K562 (cell line): ENCODE results near the gene PBX2. TPM values are rescaled to one million over a fixed set of nuclear protein-coding genes. Genes with fewer than 3 reads are reported as not detected.
A peak's percentile ranks its signal among the peaks of the same experiment; 100 is the strongest.

ENCODE experiments used
- CBX1 ChIP-seq: sonication (generic); IDR thresholded peaks from 2 replicates; pipeline ENCODE4 v1.6.1; 2016; ENCODE audit warnings: antibody characterized with exemption, low read depth, mild to moderate bottlenecking
- CBX2 ChIP-seq: fragments of 200-600 bp; sonication (generic); IDR thresholded peaks from one replicate; pipeline ENCODE4 v1.6.1; 2012; ENCODE audit warnings: mild to moderate bottlenecking, low read length, inconsistent platforms; ENCODE audit not compliant: insufficient read depth, poor library complexity, severe bottlenecking
- CGGBP1 ChIP-seq: fragments of 250-450 bp; sonication (Bioruptor Pico); IDR thresholded peaks from 2 replicates; pipeline ENCODE4 v1.9.0; 2021; ENCODE audit warnings: mild to moderate bottlenecking
- EZH2 ChIP-seq: IDR thresholded peaks from 2 replicates; pipeline ENCODE4 v1.6.1; 2012; ENCODE audit warnings: low read depth, mild to moderate bottlenecking, inconsistent platforms, low read length, borderline replicate concordance
- GTF2F1 ChIP-seq: IDR thresholded peaks from 2 replicates; pipeline ENCODE4 v1.6.1; 2011; ENCODE audit warnings: low read depth, low read length, improper control_type of control experiment
- KAT7 ChIP-seq: sonication (generic); formaldehyde crosslinking; IDR thresholded peaks from 2 replicates; pipeline ENCODE4 v1.8.0; 2022; ENCODE audit warnings: missing genetic modification reagents, mild to moderate bottlenecking, borderline replicate concordance
- MYBL2 ChIP-seq, 2 experiments: fragments of 450-650 bp in 1 of 2; sonication (generic) in 1 of 2; formaldehyde crosslinking in 1 of 2; IDR thresholded peaks; 2 replicates each; pipeline versions ENCODE4 v1.6.1 to v1.8.1; 2017 to 2022; ENCODE audit warnings: borderline replicate concordance in 1 of 2, inconsistent platforms in 1 of 2, low read depth in 1 of 2, mild to moderate bottlenecking in 1 of 2, missing genetic modification reagents in 1 of 2, moderate library complexity in 1 of 2
- NKRF ChIP-seq: fragments of 450-650 bp; IDR thresholded peaks from 2 replicates; pipeline ENCODE4 v1.6.1; 2016; ENCODE audit warnings: borderline replicate concordance
- POLR2A ChIP-seq: fragments of 450-650 bp; conservative IDR thresholded peaks from 2 replicates; pipeline ENCODE4 v1.6.1; 2016
- RAD21 ChIP-seq, 2 experiments: fragments of 250-450 bp in 1 of 2; fragments of 450-650 bp in 1 of 2; sonication (Bioruptor Pico) in 1 of 2; formaldehyde crosslinking in 1 of 2; IDR thresholded peaks in 1 of 2; conservative IDR thresholded peaks in 1 of 2; 2 replicates each; pipeline versions ENCODE4 v1.4.0 to v1.8.0; 2020 to 2022; ENCODE audit warnings: mild to moderate bottlenecking in 2 of 2, moderate library complexity in 1 of 2
- SMARCB1 ChIP-seq: IDR thresholded peaks from 2 replicates; pipeline ENCODE4 v1.6.1; 2011; ENCODE audit warnings: improper control_type of control experiment, low read depth; ENCODE audit not compliant: insufficient read length
- SPI1 ChIP-seq: IDR thresholded peaks from 2 replicates; pipeline ENCODE4 v1.6.1; 2011; ENCODE audit warnings: low read depth, low read length, control low read depth, borderline replicate concordance
- XRCC3 ChIP-seq: fragments of 450-650 bp; IDR thresholded peaks from 2 replicates; pipeline ENCODE4 v1.6.1; 2017; ENCODE audit warnings: mild to moderate bottlenecking, moderate library complexity
- YBX1 ChIP-seq: fragments of 450-650 bp; IDR thresholded peaks from 2 replicates; pipeline ENCODE4 v1.7.1; 2016; ENCODE audit warnings: mild to moderate bottlenecking
- ZNF277 ChIP-seq: fragments of 250-450 bp; sonication (Bioruptor Pico); IDR thresholded peaks from 2 replicates; pipeline ENCODE4 v1.8.0; 2022; ENCODE audit warnings: inconsistent platforms, mild to moderate bottlenecking, moderate library complexity, borderline replicate concordance
- polyA plus RNA-seq, 8 experiments: library from polyadenylated mRNA; depleted of rRNA in 4 of 8; stranded (reverse) in 5 of 8; unstranded in 3 of 8; fragments of >200 nt; fragmentation: Nextera tagmentation in 2 of 8; fragmentation: Illumina TruSeq in 1 of 8; extraction: Ambion mirVana in 2 of 8; extraction: Trizol in 1 of 8; gene quantifications; 2 replicates each; pipeline versions ENCODE4 v1.2.1 to v1.2.3, GENCODE V29; 2011 to 2014; ENCODE audit warnings: inconsistent platforms in 1 of 8, missing spikeins in 1 of 8
- total RNA-seq, 7 experiments: library from RNA; depleted of rRNA in 6 of 7; stranded (reverse); fragments of >200 nt in 6 of 7; fragmentation: Illumina TruSeq in 2 of 7; extraction: Trizol in 2 of 7; gene quantifications; 2 replicates each; pipeline versions ENCODE4 v1.2.1 to v1.2.3, GENCODE V29; 2011 to 2021; ENCODE audit warnings: low replicate concordance in 1 of 7
- TF ChIP-seq, protein P1 (sequence below): fragments of 450-650 bp; IDR thresholded peaks from 2 replicates; pipeline ENCODE4 v1.6.1; 2017; ENCODE audit warnings: antibody characterized with exemption, mild to moderate bottlenecking
- TF ChIP-seq, protein P2 (sequence below): IDR thresholded peaks from 2 replicates; pipeline ENCODE4 v1.6.1; 2016; ENCODE audit warnings: missing genetic modification characterization, missing compliant biosample characterization

The PBX2 gene
- total and polyA plus RNA-seq, 9 of the 15 experiments (the other 6 are each of a cell fraction or from before 2014, with no cell fraction given), result 1.9 to 134 (median 62.5) TPM

- TF ChIP-seq NKRF, result peak; percentile 68; the same call in 1 of the 2 replicates
- no peak for TF ChIP-seq MYBL2 (IDR thresholded peaks at IDR 0.05; ENCODE audit: low read depth)
- no peak for TF ChIP-seq MYBL2 (CRISPR knock-in tag; IDR thresholded peaks at IDR 0.05; ENCODE audit: borderline replicate concordance)
- no peak for TF ChIP-seq XRCC3
- TF ChIP-seq ZNF277, result no peak
- TF ChIP-seq, protein P1, sequence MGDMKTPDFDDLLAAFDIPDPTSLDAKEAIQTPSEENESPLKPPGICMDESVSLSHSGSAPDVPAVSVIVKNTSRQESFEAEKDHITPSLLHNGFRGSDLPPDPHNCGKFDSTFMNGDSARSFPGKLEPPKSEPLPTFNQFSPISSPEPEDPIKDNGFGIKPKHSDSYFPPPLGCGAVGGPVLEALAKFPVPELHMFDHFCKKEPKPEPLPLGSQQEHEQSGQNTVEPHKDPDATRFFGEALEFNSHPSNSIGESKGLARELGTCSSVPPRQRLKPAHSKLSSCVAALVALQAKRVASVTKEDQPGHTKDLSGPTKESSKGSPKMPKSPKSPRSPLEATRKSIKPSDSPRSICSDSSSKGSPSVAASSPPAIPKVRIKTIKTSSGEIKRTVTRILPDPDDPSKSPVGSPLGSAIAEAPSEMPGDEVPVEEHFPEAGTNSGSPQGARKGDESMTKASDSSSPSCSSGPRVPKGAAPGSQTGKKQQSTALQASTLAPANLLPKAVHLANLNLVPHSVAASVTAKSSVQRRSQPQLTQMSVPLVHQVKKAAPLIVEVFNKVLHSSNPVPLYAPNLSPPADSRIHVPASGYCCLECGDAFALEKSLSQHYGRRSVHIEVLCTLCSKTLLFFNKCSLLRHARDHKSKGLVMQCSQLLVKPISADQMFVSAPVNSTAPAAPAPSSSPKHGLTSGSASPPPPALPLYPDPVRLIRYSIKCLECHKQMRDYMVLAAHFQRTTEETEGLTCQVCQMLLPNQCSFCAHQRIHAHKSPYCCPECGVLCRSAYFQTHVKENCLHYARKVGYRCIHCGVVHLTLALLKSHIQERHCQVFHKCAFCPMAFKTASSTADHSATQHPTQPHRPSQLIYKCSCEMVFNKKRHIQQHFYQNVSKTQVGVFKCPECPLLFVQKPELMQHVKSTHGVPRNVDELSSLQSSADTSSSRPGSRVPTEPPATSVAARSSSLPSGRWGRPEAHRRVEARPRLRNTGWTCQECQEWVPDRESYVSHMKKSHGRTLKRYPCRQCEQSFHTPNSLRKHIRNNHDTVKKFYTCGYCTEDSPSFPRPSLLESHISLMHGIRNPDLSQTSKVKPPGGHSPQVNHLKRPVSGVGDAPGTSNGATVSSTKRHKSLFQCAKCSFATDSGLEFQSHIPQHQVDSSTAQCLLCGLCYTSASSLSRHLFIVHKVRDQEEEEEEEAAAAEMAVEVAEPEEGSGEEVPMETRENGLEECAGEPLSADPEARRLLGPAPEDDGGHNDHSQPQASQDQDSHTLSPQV, result no peak
- TF ChIP-seq CBX2, result no peak
- no peak for TF ChIP-seq CBX1
- peak in 1 of 2 experiments; percentile 26; a peak in 1 of 4 replicates for TF ChIP-seq RAD21 (CRISPR knock-in tag; conservative IDR thresholded peaks at IDR 0.05 in 1 of 2, IDR thresholded peaks at IDR 0.05 in 1 of 2)
- no peak for TF ChIP-seq SMARCB1
- TF ChIP-seq KAT7 (CRISPR knock-in tag), result no peak
- TF ChIP-seq POLR2A, result no peak
- TF ChIP-seq, protein P2, sequence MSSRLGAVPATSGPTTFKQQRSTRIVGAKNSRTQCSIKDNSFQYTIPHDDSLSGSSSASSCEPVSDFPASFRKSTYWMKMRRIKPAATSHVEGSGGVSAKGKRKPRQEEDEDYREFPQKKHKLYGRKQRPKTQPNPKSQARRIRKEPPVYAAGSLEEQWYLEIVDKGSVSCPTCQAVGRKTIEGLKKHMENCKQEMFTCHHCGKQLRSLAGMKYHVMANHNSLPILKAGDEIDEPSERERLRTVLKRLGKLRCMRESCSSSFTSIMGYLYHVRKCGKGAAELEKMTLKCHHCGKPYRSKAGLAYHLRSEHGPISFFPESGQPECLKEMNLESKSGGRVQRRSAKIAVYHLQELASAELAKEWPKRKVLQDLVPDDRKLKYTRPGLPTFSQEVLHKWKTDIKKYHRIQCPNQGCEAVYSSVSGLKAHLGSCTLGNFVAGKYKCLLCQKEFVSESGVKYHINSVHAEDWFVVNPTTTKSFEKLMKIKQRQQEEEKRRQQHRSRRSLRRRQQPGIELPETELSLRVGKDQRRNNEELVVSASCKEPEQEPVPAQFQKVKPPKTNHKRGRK (tag), result peak; percentile 79; the same call in 1 of the 2 replicates
- no peak for TF ChIP-seq GTF2F1
- TF ChIP-seq CGGBP1 (CRISPR knock-in tag), result no peak
- no peak; the same call in 1 of the 2 replicates for TF ChIP-seq YBX1
- TF ChIP-seq EZH2, result no peak
- no peak for TF ChIP-seq SPI1
These were observed 13.4 kb downstream of the PBX2 start (continued) for GRCh38 chr6:32176476-32177182.
